ENCODE data around the gene ST7.
A peak's percentile ranks its signal among the peaks of the same experiment; 100 is the strongest.

Gene ST7

DNA sequence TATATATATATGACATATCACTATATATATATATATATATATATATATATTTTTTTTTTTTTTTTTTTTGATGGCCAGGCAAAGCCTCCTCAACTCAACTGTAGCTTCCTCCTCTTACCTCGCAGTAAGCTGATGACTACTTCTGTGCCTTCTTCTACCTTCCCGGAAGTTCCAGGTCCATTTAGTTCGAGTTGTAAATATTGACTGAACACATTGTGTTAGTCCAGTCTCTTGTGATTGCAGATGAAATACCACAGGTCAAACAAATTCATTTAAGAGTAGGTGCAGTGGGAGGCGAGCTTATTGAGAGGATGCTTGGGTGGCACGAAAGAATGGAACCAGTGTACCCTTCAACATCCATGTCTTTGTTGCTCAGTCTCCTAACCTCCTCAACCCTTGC lies 144.6 kb downstream of the ST7 start:
- Histone ChIP-seq H3K27me3 (no peaks in the 10 kb centered on the region), H3K4me1 (peaks cover 0 to 11% (median 7%) of the 10 kb centered on the region in 10 experiments; a peak in 14 of 20 replicates), H4K20me1 (peaks cover 0 to 3% (median 0%) of the 10 kb centered on the region in 11 experiments; a peak in 1 of 22 replicates), H3K4me3 (no peak overlapping the region), H3K4me2 (no peak overlapping the region), H3K9ac (no peak overlapping the region), H3K36me3 (no peaks in the 10 kb centered on the region), H3K27ac (no peak overlapping the region), H3K9me3 (replicated peaks in 1 of 11) (no peaks in the 10 kb centered on the region)
- no peak for TF ChIP-seq Cebpa-rat (IDR thresholded peaks at IDR 0.05)

DNA sequence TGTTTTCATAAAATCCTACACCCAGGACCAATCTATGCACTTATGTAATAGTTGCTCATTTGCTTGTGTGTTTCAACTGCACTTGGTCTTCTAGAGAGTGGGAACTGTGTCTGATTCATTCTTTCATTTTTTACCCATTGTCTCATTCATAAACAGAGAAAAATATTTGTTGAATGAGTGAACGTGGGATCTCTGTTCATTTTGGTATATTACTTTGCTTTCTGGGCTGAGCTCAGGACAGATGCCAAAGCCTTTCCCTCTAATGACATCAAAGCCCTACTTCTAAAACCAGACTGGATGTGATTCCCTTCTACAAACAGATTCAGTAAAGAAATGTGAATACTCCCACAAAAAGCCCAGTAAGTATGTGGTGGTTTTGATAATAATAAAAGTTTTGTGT lies 145.2 kb downstream of the ST7 start:
- H3K27me3 ChIP-seq = no peaks in the 10 kb centered on the region
- H3K9me3 ChIP-seq (replicated peaks in 1 of 11) = no peaks in the 10 kb centered on the region
- TF ChIP-seq Cebpa-rat (IDR thresholded peaks at IDR 0.05) = no peak
- no peak overlapping the region for H3K27ac ChIP-seq
- H3K4me2 ChIP-seq = no peak overlapping the region
- H3K4me1 ChIP-seq = peaks cover 0 to 11% (median 6%) of the 10 kb centered on the region in 10 experiments; a peak in 10 of 20 replicates
- H3K9ac ChIP-seq = no peak overlapping the region
- H4K20me1 ChIP-seq = peaks cover 0 to 3% (median 0%) of the 10 kb centered on the region in 11 experiments; a peak in 1 of 22 replicates
- H3K4me3 ChIP-seq = no peak overlapping the region
- no peaks in the 10 kb centered on the region for H3K36me3 ChIP-seq

GRCh38 chr7:117101026-117101425 lies 147.7 kb downstream of the ST7 start:
- Histone ChIP-seq H3K4me1 (peaks cover 0 to 6% (median 5%) of the 10 kb centered on the region in 10 experiments; a peak in 10 of 20 replicates), H3K4me3 (no peak overlapping the region), H3K27ac (no peak overlapping the region), H3K36me3 (no peaks in the 10 kb centered on the region), H3K9ac (no peak overlapping the region), H4K20me1 (peaks cover 0 to 3% (median 0%) of the 10 kb centered on the region in 11 experiments; a peak in 1 of 22 replicates), H3K4me2 (no peak overlapping the region), H3K27me3 (no peaks in the 10 kb centered on the region), H3K9me3 (replicated peaks in 1 of 11) (no peaks in the 10 kb centered on the region; a peak in 1 of 22 replicates)
- no peak for TF ChIP-seq Cebpa-rat (IDR thresholded peaks at IDR 0.05)

- Histone ChIP-seq H3K4me1 (peaks cover 9 to 12% (median 11%) of the 10 kb centered on the region in 10 experiments; a peak in 15 of 20 replicates), H3K9ac (no peak overlapping the region; a peak in 1 of 22 replicates), H3K4me2 (peak overlapping the region; percentile 19 to 60 (median 48)), H3K9me3 (replicated peaks in 1 of 11) (peaks cover 6 to 20% (median 14%) of the 10 kb centered on the region in 11 experiments), H3K36me3 (no peaks in the 10 kb centered on the region), H3K4me3 (no peak overlapping the region), H3K27me3 (no peaks in the 10 kb centered on the region), H4K20me1 (no peaks in the 10 kb centered on the region), H3K27ac (no peak overlapping the region)
- no peak for TF ChIP-seq Cebpa-rat (IDR thresholded peaks at IDR 0.05)
Observed at GRCh38 chr7:117110480-117111315, 157.4 kb downstream of the ST7 start.

DNA sequence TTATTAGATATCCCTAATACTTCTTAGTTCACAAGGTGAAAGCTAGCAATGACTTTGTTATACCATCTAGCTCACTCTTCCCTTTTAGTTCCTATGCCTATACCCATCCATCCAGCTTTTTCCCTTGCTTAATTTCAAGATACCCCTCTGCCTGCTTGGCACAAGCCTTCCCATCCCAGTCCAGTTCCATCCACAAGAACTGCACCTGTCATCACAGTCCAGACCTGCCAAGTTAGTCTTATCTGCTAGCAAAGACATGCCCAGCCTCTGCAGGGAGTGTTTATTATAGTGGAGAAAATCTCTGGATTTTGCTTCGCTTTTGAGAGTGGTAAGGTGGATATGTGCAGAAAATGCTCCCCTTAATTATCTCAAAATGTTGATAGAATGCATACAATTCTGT lies 158.2 kb downstream of the ST7 start:
- Histone ChIP-seq H3K4me1 (peaks cover 9 to 12% (median 11%) of the 10 kb centered on the region in 10 experiments; a peak in 15 of 20 replicates), H4K20me1 (no peaks in the 10 kb centered on the region), H3K27ac (no peak overlapping the region), H3K9ac (no peak overlapping the region), H3K4me2 (no peak overlapping the region), H3K36me3 (no peaks in the 10 kb centered on the region), H3K9me3 (replicated peaks in 1 of 11) (peaks cover 6 to 20% (median 14%) of the 10 kb centered on the region in 11 experiments), H3K27me3 (no peaks in the 10 kb centered on the region), H3K4me3 (no peak overlapping the region)
- no peak for TF ChIP-seq Cebpa-rat (IDR thresholded peaks at IDR 0.05)

DNA sequence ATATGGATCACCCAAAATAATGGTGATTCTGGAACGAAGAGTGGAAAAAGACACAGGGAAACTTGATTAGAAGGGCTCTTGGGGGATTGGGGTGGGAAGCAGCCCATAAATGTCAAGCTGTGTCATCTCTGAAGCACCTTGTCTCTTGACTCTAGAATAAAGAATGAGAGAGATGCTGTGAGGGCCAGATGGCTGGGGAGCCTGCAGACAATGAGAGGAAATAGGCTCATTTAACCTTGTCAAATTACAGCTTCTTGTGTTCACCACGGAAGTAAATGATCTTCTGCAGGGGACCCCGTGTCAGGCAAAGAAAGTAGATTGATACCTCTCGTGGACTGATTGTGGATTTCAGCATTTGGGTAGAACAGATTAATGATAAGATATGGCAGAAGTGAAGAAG lies 159.3 kb downstream of the ST7 start:
- Histone ChIP-seq H3K4me3 (no peak overlapping the region), H3K27me3 (no peaks in the 10 kb centered on the region), H3K4me2 (no peak overlapping the region), H3K27ac (no peak overlapping the region), H3K9ac (no peak overlapping the region), H4K20me1 (no peaks in the 10 kb centered on the region), H3K4me1 (peaks cover 9 to 12% (median 11%) of the 10 kb centered on the region in 10 experiments; a peak in 15 of 20 replicates), H3K9me3 (replicated peaks in 1 of 11) (peaks cover 6 to 19% (median 14%) of the 10 kb centered on the region in 11 experiments), H3K36me3 (no peaks in the 10 kb centered on the region)
- TF ChIP-seq Cebpa-rat (IDR thresholded peaks at IDR 0.05) = no peak

DNA sequence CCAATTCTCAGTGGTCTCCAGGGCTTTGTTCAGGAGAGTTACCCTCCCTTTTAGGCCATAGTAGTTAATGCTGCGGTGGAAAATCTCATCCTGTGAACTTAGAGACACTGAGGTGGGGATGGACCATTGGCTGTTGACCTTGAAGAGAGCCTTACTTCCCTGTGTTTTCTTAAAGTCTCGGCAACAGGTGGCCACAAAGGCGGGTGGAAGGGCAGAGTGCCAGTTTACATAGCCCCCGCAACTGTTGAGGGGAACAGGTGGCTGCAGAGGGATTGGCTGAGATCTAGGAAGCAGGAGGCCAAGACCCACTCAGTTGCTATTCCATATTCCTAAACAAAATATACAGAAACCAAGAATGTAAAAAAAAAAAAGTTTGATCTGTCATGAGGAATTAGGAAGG lies 160.6 kb downstream of the ST7 start:
- Histone ChIP-seq H3K9me3 (replicated peaks in 1 of 11) (peaks cover 4 to 7% (median 5%) of the 10 kb centered on the region in 11 experiments; a peak in 21 of 22 replicates), H4K20me1 (no peaks in the 10 kb centered on the region), H3K27me3 (no peaks in the 10 kb centered on the region), H3K36me3 (no peaks in the 10 kb centered on the region), H3K4me1 (peaks cover 9 to 12% (median 11%) of the 10 kb centered on the region in 10 experiments; a peak in 15 of 20 replicates), H3K4me2 (no peak overlapping the region), H3K4me3 (no peak overlapping the region), H3K27ac (no peak overlapping the region), H3K9ac (no peak overlapping the region)
- TF ChIP-seq Cebpa-rat (IDR thresholded peaks at IDR 0.05) = no peak

- no peaks in the 10 kb centered on the region for H4K20me1 ChIP-seq
- peaks cover 9 to 12% (median 11%) of the 10 kb centered on the region in 10 experiments; a peak in 15 of 20 replicates for H3K4me1 ChIP-seq
- no peak overlapping the region for H3K4me2 ChIP-seq
- no peaks in the 10 kb centered on the region for H3K36me3 ChIP-seq
- no peak overlapping the region for H3K9ac ChIP-seq
- no peak for TF ChIP-seq Cebpa-rat (IDR thresholded peaks at IDR 0.05)
- peaks cover 0 to 3% (median under 1%) of the 10 kb centered on the region in 11 experiments; a peak in 12 of 22 replicates for H3K9me3 ChIP-seq (replicated peaks in 1 of 11)
- no peak overlapping the region for H3K27ac ChIP-seq
- H3K27me3 ChIP-seq = no peaks in the 10 kb centered on the region
- no peak overlapping the region for H3K4me3 ChIP-seq
Observed at GRCh38 chr7:117114272-117114671, 161.0 kb downstream of the ST7 start.

DNA sequence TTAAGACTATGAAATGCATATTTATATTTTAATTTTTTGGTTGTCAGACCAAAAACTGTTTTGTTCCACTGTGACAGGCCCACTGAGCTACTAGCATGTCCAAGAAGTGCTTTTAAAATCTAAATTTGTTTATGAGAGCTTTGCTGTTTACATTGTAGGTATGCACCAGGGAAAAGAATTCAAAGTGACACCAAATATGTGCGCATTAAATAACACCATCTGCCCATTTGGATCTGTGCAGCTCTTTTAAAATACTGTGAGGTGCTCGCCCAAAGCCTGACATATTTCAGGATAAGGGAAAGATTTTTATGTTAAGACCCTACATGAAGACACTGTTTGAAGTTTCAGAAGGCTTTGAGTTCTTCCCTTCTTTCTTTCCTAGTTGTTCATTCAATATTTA lies 162.9 kb downstream of the ST7 start:
- Histone ChIP-seq H4K20me1 (no peaks in the 10 kb centered on the region), H3K36me3 (no peaks in the 10 kb centered on the region), H3K27me3 (no peaks in the 10 kb centered on the region), H3K27ac (no peak overlapping the region), H3K4me2 (no peak overlapping the region), H3K4me1 (peaks cover 0 to under 1% (median 0%) of the 10 kb centered on the region in 10 experiments; a peak in 7 of 20 replicates), H3K9ac (no peak overlapping the region), H3K4me3 (no peak overlapping the region), H3K9me3 (replicated peaks in 1 of 11) (no peaks in the 10 kb centered on the region)
- TF ChIP-seq Cebpa-rat (IDR thresholded peaks at IDR 0.05) = no peak
